Sigmoid colon (tissue), 7 donors: Measurements from ENCODE around the gene OR52M1. TPM values are rescaled to one million over a fixed set of nuclear protein-coding genes. Genes with fewer than 3 reads are reported as not detected.

Source experiments
- DNase-seq: peaks from one replicate; pipeline ENCODE4 v3.0.0-alpha.2; 2019
- H3K27ac ChIP-seq, 4 donors: fragments of 200-600 bp; sonication (generic); one replicate each; pipeline ENCODE4 v1.5.1; 2016 to 2019; ENCODE audit warnings: mild to moderate bottlenecking in 1 of 4
- H3K27me3 ChIP-seq, 3 donors: fragments of 200-600 bp; sonication (generic); one replicate each; pipeline ENCODE4 v1.5.1; 2019; ENCODE audit warnings: mild to moderate bottlenecking in 1 of 3
- H3K36me3 ChIP-seq, 4 donors: fragments of 200-600 bp; sonication (generic); one replicate each; pipeline ENCODE4 v1.5.1; 2016 to 2019
- H3K4me1 ChIP-seq, 4 donors: fragments of 200-600 bp; sonication (generic); one replicate each; pipeline ENCODE4 v1.5.1; 2017 to 2019
- H3K4me3 ChIP-seq, 4 donors: fragments of 200-600 bp; sonication (generic); one replicate each; pipeline ENCODE4 v1.5.1; 2017 to 2019; ENCODE audit warnings: mild to moderate bottlenecking in 2 of 4, moderate library complexity in 1 of 4
- H3K9me3 ChIP-seq, 4 donors: fragments of 200-600 bp in 3 of 4; sonication (generic) in 3 of 4; one replicate each; pipeline versions ENCODE4 v1.5.1 to v1.6.1; 2013 to 2019
- EP300 ChIP-seq, 4 donors: sonication (generic); formaldehyde crosslinking; IDR thresholded peaks; one replicate each; pipeline ENCODE4 v1.6.1; 2017; ENCODE audit warnings: antibody characterized with exemption in 4 of 4
- POLR2A ChIP-seq, 2 donors: fragments of 450-650 bp; IDR thresholded peaks; one replicate each; pipeline ENCODE4 v1.6.1; 2016; ENCODE audit warnings: antibody characterized with exemption in 2 of 2, mild to moderate bottlenecking in 2 of 2, moderate library complexity in 2 of 2
- POLR2AphosphoS5 ChIP-seq, 4 donors: sonication (generic); formaldehyde crosslinking; IDR thresholded peaks; one replicate each; pipeline ENCODE4 v1.6.1; 2017; ENCODE audit warnings: antibody characterized with exemption in 4 of 4
- WGBS, 2 donors: extraction: QIAGEN DNeasy Blood & Tissue Kit; methylation state at CpG; one replicate each; pipeline ENCODE4 v1.1.7; 2013; 5-methylcytosine and 5-hydroxymethylcytosine counted together
- intact Hi-C: fragments of 100-400 bp; cut with DNase I; formaldehyde crosslinking; loops from one replicate; pipeline ENCODE4 v1.15.1; 2023
- polyA plus RNA-seq, 3 donors: library from polyadenylated mRNA; stranded (reverse); fragments of 200-250 nt; gene quantifications; one replicate each; pipeline ENCODE4 v1.2.3, GENCODE V29; 2013
- total RNA-seq, 4 donors: library from RNA; depleted of rRNA; stranded (reverse); fragments of >200 nt; gene quantifications; one replicate each; pipeline ENCODE4 v1.1.0, GENCODE V29; 2016
- TF ChIP-seq, protein P1 (sequence below), 4 experiments: fragments of 450-650 bp in 3 of 4; fragments of 200-600 bp in 1 of 4; IDR thresholded peaks; one replicate each; pipeline ENCODE4 v1.5.1; 2016 to 2019; ENCODE audit warnings: antibody characterized with exemption in 4 of 4, mild to moderate bottlenecking in 3 of 4, moderate library complexity in 2 of 4
- donor health status: healthy with polysubstance abuse.
- donor health status: Bipolar disorder and iron deficiency.
- donor health status: healthy.

OR52M1 gene
- total and polyA plus RNA-seq, 7 donors, result not detected

DNA sequence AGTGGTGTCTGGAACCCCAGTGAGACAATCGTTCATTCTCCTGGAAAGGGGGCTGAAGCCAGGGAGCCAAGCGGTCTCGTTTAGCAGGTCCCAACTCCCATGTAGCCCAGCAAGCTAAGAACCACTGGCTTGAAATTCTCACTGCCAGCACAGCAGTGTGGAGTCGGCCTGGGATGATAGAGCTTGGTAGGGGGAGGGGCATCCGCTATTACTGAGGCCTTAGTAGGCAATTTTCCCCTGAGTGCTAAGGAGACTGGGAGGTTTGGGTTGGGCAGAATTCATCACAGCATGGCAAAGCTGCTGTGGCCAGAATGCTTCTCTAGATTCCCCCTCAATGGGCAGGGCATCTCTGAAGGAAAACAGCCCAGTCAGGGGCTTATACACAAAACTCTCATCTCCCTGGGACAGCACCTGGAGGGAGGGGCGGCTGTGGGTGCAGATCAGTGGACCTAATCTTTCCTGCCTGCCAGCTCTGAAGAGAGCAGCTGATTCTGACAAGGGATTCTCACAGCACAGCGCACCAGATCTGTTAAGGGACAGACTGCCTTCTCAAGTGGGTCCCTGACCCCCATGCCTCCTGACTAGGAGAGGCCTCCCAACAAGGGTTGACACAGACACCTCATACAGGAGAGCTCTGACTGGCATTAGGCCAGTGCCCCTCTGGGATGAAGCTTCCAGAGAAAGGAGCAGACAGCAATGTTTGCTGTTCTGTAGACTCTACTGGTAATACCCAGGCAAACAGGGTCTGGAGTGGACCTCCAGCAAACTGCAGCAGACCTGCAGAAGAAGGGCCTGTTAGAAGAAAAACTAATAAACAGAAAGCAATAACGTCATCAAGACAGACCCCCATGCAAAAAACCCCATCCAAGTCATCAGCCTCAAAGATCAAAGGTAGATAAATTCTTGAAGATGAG is 14.8 kb downstream of the OR52M1 start:
- Histone ChIP-seq H3K4me1 (no peaks in the 10 kb centered on the region), H3K4me3 (no peak overlapping the region), H3K27ac (no peak overlapping the region), H3K36me3 (no peaks in the 10 kb centered on the region), H3K9me3 (peaks cover 0 to 3% (median 0%) of the 10 kb centered on the region in 4 donors), H3K27me3 (no peaks in the 10 kb centered on the region)
- 61 to 70% methylated on average over 8 of the region's 8 CpGs for WGBS, 2 donors
- no peak for DNase-seq
- intact Hi-C loops, result no loop called here
- TF ChIP-seq EP300 (IDR thresholded peaks at IDR 0.05), result no peak
- TF ChIP-seq POLR2AphosphoS5 (IDR thresholded peaks at IDR 0.05), result no peak
- TF ChIP-seq, protein P1, sequence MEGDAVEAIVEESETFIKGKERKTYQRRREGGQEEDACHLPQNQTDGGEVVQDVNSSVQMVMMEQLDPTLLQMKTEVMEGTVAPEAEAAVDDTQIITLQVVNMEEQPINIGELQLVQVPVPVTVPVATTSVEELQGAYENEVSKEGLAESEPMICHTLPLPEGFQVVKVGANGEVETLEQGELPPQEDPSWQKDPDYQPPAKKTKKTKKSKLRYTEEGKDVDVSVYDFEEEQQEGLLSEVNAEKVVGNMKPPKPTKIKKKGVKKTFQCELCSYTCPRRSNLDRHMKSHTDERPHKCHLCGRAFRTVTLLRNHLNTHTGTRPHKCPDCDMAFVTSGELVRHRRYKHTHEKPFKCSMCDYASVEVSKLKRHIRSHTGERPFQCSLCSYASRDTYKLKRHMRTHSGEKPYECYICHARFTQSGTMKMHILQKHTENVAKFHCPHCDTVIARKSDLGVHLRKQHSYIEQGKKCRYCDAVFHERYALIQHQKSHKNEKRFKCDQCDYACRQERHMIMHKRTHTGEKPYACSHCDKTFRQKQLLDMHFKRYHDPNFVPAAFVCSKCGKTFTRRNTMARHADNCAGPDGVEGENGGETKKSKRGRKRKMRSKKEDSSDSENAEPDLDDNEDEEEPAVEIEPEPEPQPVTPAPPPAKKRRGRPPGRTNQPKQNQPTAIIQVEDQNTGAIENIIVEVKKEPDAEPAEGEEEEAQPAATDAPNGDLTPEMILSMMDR (IDR thresholded peaks at IDR 0.05), result no peak
- no peak for TF ChIP-seq POLR2A (IDR thresholded peaks at IDR 0.05)

DNA sequence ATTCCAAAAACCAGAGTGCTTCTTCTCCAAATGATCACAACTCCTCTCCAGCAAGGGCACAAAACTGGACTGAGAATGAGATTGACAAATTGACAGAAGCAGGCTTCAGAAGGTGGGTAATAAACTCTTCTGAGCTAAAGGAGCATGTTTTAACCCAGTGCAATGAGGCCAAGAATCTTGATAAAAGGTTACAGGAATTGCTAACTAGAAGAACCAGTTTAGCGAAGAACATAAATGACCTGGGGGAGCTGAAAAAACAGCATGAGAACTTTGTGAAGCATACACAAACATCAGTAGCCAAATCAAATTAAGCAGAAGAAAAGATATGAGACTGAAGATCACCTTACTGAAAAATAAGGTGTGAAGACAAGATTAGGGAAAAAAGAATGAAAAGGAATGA is 15.5 kb downstream of the OR52M1 start:
- 31 to 69% methylated on average over 1 of the region's 1 CpG for WGBS, 2 donors
- no peaks in the 10 kb centered on the region for H3K27me3 ChIP-seq
- H3K4me1 ChIP-seq, result no peaks in the 10 kb centered on the region
- no peak overlapping the region for H3K27ac ChIP-seq
- intact Hi-C loops, result no loop called here
- H3K4me3 ChIP-seq, result no peak overlapping the region
- no peak for DNase-seq
- no peaks in the 10 kb centered on the region for H3K36me3 ChIP-seq
- TF ChIP-seq POLR2AphosphoS5 (IDR thresholded peaks at IDR 0.05), result no peak
- TF ChIP-seq EP300 (IDR thresholded peaks at IDR 0.05), result no peak
- TF ChIP-seq POLR2A (IDR thresholded peaks at IDR 0.05), result no peak
- TF ChIP-seq, protein P1 (IDR thresholded peaks at IDR 0.05), result no peak
- peaks cover 0 to 3% (median 0%) of the 10 kb centered on the region in 4 donors for H3K9me3 ChIP-seq

DNA sequence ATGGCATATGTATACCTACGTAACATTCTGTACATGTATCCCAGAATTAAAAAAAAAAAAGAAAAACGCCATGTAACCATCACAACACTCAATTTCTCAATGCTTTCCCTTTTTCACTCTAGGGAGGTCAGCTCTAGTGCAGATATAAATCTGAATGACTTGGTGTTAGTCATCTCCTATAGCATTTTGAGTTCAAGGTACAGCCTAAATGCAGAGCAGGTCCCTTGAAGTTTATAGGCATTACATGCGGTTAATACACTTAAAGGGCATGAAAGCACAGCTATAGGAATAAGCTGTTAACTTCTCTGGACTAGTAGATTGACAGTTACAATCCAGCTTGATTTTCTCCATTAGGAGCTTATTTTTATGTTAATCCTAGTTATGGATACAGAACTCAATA is 20.4 kb downstream of the OR52M1 start:
- no peaks in the 10 kb centered on the region for H3K27me3 ChIP-seq
- H3K4me1 ChIP-seq, result no peaks in the 10 kb centered on the region
- no peak for DNase-seq
- H3K36me3 ChIP-seq, result no peaks in the 10 kb centered on the region
- no peak for TF ChIP-seq POLR2AphosphoS5 (IDR thresholded peaks at IDR 0.05)
- no peak for TF ChIP-seq EP300 (IDR thresholded peaks at IDR 0.05)
- no peak for TF ChIP-seq POLR2A (IDR thresholded peaks at IDR 0.05)
- TF ChIP-seq, protein P1 (IDR thresholded peaks at IDR 0.05), result no peak
- H3K4me3 ChIP-seq, result no peak overlapping the region
- peaks cover 0 to 3% (median 0%) of the 10 kb centered on the region in 4 donors for H3K9me3 ChIP-seq
- H3K27ac ChIP-seq, result no peak overlapping the region
- intact Hi-C loops, result no loop called here
- WGBS, 2 donors, result 64 to 84% methylated on average over 3 of the region's 3 CpGs

DNA sequence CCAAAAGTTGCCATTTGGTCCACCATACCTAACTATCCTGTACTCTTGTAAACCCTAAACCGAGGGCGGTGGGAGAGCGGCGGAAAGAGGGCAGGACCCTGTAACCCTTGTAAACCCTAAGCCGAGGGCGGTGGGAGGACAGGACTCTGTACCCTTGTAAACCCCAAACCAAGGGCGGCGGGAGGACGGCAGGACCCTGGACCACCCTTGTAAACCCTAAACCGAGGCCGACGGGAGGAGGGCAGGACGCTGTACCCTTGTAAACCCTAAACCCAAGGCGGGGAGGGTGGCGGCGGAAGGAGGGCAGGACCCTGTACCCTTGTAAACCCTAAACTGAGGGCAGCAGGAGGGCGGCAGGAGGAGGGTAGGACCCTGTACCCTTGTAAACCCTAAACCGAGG is 24.1 kb downstream of the OR52M1 start:
- no peak for DNase-seq
- TF ChIP-seq EP300 (IDR thresholded peaks at IDR 0.05), result no peak
- TF ChIP-seq POLR2A (IDR thresholded peaks at IDR 0.05), result no peak
- TF ChIP-seq, protein P1 (IDR thresholded peaks at IDR 0.05), result no peak
- TF ChIP-seq POLR2AphosphoS5 (IDR thresholded peaks at IDR 0.05), result no peak
- H3K27ac ChIP-seq, result no peak overlapping the region
- intact Hi-C loops, result no loop called here
- WGBS, 2 donors, result 90 to 93% methylated on average over 18 of the region's 18 CpGs
- no peaks in the 10 kb centered on the region for H3K4me1 ChIP-seq
- H3K36me3 ChIP-seq, result no peaks in the 10 kb centered on the region
- H3K27me3 ChIP-seq, result no peaks in the 10 kb centered on the region
- no peak overlapping the region for H3K4me3 ChIP-seq
- H3K9me3 ChIP-seq, result no peaks in the 10 kb centered on the region
